HG02588 (cell line): ENCODE results near the gene MAGI2.

ENCODE experiments used
- ATAC-seq: cut with Tn5 transposase; IDR thresholded peaks from one replicate; pipeline ENCODE4 v1.9.1; 2021; ENCODE audit warnings: mild to moderate bottlenecking, moderate library complexity; ENCODE audit not compliant: unreplicated experiment

MAGI2 gene

DNA sequence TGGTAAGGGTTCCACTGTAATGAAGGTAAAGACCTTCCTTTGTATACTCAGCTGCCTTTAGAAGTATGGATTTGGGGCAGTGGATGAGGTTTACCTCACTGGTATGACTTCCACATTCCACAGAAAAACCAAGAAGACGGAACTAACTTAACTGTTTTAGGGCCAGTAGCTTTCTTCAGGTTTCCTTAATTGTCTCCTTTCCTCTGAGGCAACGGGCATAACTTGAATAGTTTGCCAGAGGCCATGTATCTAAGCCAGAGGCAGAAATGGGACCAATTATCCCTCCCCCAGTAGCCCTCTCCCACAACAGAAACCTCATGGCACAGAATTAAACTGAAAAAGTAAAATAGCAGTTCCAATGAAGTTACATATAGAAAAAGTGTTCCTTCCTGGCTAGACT, 1373.2 kb downstream of the MAGI2 start:
- no peak for ATAC-seq

DNA sequence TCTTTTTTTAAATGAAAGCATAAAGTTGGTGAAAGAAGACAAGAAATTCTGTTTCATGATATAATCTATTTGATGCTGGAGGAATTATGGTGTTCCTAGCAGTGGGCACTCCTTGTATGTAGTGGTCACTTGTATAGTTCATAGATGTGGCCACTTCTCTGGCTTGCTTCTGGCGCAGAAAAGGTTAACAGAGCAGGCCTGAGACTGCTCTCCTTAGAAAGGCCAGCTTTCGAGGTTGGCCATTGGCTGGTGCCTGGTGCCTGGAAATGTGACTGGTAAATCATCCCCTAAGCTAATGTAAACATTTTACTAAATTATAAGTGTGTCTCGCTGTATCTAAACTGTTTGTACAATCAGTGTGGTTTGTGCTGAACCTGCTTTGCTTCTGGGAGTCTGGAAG, 1378.8 kb downstream of the MAGI2 start:
- ATAC-seq, result no peak

GRCh38 chr7:78073609-78074382, 1379.7 kb downstream of the MAGI2 start:
- ATAC-seq, result no peak

DNA sequence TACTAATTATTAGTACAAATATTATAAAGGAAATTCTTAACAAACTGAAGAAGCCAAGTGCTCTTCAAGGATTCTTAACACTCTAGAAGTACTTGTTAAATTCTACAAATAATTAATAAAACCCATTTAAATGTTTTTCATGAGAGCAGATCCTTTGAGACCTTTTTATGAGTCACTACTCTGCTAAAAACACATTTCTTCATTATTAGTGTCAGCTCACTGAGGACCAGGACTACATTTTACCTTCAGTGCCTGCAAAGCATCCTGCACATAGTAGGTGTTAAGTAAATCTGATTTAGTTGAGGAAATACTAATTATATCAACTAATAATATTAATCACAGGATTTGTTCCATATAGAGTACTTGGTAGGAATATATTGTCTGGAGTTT, 1381.3 kb downstream of the MAGI2 start:
- no peak for ATAC-seq

DNA sequence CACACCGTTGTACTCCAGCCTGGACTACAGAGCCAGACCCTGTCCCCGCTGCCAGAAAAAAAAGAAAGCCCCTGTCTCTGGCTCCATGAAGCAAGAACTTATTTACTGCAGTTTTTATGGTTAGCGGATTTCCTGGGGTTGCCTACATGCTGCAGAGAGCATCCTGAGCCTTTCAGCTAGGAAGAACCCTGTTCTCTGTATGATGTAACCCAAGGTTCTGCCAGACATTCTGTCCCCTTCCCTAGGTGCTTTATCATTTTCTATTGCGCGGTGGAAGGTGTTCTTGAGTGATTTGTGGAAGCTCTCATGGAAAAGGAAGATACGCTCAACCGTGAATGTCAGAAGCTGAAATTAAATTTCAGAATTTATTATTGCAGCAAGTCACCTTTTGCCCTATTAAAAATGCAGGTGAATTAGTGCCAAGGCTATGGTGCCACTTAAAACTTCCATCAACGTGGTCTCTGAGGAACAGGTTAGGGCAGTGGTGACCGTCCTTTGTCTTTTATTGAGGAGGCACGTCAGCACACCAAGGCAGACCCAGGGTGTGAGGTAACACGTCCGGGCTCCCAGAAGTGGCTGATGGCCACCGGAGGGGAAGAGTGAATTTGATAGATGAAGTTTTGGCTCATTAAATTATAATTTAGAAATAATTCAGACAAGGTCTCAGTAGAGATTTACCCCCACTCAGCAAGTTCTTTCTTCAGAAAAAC, 1381.8 kb downstream of the MAGI2 start:
- ATAC-seq, result no peak

DNA sequence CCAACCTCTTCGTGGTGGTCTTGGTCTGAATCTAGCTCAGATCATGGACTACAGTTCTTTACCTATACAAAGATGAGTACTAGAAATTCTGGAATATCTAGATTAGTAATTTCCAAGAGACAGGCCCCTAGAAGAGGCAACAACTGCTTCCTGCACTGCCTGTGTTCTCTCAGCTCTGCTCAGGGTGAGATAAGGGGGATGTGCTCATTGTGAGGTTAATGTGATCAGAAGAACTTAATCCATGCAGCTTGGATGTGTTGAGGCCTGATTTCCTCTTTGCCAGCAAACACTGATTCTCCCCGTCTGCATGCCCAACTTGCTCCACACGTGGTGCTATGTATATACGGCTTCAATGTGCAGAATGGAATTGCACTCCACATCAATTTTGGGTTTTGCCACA, 1386.9 kb downstream of the MAGI2 start:
- no peak for ATAC-seq

DNA sequence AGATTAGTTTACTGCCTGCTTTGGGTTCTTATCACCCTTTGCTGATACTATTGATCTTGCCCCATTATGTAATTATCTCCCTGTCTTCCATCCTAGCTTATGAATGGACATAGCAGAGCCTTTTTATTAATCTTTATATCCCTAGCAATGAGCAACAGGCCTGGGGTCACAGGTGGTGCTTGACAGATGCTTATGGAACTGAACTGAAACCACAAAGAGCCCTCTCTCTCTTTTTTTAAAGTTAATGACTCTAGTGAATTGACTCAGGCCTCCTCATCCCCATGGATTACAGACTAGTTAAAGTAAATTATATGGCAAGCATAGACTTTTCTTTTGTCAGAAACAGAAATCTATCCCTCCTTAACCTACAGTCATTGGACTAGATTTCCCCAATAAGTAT, 1389.7 kb downstream of the MAGI2 start:
- no peak for ATAC-seq

DNA sequence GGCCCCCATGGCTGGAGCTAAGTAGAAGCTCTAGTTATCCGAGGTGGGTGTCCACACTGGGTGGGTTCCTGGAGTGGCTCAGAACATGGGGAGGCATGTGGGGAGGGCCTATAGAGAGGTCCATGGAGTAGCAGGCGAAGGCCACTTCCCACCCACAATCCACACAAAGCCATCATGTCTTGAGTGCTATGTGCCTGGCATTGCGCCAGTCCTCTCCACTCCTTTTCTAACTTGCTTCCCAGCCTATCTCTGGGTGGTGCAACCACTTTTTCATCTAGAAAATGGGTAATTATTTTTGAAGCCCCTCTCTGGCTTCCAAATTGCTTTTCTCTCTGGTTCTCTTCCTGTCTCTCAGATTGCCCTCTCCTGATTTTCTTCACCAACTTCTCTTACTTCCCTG, 1391.3 kb downstream of the MAGI2 start:
- no peak for ATAC-seq

GRCh38 chr7:78057571-78057970, 1395.9 kb downstream of the MAGI2 start:
- ATAC-seq, result no peak

DNA sequence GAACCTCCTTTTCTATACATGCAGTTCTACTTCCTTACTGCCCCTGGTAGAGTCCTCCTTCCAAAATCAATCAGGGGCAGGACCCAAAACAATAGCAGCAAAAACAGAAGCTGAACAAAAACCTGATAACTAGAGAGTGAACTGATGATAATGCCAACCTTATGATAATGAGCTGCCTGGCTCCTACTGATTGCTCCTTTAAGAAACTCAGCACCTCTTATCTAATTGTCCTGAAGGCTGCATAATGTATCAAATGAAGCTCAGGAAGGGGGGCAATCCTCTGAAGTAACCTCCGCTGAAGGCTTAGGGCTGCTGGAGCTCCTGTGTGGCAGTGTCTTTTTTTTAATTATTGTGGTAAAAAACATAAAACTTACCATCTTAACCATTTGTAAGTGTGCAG, 1397.9 kb downstream of the MAGI2 start:
- ATAC-seq, result no peak

- ATAC-seq, result no peak
Observed at GRCh38 chr7:78055001-78055573, 1398.4 kb downstream of the MAGI2 start.

DNA sequence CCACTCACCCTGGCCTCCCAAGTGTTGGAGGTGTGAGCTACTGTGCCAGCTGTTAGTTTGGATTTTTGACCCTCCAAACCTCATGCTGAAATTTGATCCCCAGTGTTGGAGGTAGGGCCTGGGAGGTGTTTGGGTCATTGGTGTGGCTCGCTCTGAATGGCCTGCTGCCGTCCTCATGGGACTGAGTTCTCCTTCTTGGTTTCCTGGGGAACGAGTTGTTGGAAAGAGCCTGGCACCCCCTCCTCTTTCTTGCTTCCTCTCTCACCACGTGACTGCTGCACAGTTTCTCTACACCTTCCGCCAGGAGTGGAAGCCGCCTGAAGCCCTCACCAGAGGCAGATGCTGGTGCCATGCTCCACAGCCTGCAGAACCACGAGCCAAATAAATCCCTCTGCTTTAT, 1401.4 kb downstream of the MAGI2 start:
- ATAC-seq, result no peak

GRCh38 chr7:78047800-78048199, 1405.7 kb downstream of the MAGI2 start:
- ATAC-seq, result no peak

- ATAC-seq, result no peak
Observed at GRCh38 chr7:78043159-78043558, 1410.3 kb downstream of the MAGI2 start.

GRCh38 chr7:78041423-78041822, 1412.0 kb downstream of the MAGI2 start:
- no peak for ATAC-seq

DNA sequence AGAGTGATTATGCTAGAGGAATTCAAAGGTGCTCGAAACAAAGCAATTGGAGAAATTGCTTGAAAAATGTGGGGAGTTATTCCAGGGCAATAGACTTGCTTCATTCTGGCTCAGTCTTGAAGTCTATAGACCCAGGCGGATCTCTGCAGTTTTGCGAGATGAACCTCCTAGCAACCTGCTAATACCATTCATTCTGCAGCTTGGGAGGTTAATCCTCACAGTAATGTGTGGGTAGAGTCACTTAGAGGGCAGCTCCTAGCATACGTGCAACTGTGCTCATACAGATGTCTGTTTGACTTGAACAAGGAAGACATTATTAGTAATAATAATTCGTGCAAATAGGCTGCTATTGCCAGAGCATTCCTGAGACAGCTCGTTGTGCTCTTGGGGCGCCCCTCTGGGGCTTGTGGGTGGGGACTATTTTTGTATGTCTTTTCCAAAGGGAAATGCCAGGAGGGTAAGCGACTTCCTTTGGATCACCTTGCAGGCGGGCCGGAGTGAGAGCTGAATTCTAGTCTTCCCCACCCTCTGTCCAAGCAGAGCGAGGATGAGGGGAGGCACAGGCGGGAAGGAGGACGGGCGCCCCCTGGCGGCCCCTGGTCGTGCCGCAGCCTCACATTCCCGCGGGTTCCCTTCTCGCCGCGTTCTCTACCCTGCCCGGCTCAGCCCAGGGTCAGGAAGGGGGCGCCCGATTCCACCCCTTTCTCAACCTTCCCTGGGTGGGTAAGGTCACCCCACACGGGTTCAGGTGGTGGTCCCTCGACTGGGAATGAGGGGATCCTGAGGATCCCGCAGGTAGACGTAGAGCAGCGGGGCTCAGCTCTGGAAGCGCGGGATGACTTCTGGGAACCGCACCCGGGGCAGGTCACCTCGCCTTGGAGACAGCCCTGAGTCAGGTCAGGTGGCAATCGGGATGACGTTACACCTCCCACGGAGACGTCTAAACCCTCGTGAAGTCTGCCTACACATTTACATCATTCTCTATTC, 1413.4 kb downstream of the MAGI2 start:
- ATAC-seq, result peak; percentile 83

DNA sequence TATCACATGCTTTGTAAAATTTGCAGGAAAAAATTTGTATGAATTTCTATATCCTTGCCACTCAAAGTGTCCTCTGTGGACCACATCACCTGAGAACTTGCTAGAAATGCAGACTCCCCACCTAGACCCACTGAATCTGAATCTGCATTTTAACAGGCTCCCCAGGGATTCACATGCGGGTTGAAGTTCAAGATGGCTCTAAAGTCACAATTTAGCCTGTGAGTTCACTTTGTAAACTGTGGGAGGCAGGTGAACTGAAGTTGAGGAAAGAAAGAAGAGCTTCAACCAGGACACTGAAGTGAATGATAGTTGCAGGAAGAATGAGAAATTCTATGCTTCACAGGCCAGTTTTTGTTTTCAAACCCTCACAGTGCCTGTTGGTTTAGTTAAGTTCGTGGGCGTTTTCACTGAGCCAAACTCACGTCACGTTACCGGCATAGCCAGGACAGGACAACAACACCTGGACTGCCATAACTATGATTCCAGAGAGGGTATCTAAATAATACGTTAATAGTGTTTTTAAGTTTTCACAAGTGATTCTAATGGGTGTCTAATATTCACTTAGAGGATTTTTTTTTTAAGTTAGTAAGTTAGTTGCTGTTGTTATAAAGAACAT, 1414.9 kb downstream of the MAGI2 start:
- ATAC-seq, result no peak

DNA sequence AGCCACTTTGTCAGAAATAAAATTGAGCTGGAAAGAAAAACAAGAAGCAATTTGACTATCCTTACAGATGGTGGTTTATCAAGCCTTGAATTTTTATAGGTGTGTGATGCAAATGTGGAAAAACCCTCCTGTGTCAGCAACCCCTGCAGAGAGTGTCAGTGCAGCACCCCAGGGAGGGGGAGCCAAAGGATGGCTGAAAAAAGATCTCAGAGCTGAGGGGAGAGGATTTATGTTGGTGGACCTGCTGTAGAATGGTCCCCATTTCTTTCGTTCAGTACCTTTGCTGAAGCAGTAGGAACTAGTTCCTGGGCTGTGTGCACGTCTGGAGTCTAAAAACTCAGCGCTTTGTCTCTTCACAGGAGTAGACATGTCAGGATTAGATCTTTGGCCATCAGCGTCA, 1415.9 kb downstream of the MAGI2 start:
- no peak for ATAC-seq

GRCh38 chr7:78033410-78033809, 1420.1 kb downstream of the MAGI2 start:
- no peak for ATAC-seq

- no peak for ATAC-seq
Observed at GRCh38 chr7:78026492-78026891, 1427.0 kb downstream of the MAGI2 start.

- ATAC-seq, result no peak
Observed at GRCh38 chr7:78024591-78024990, 1428.9 kb downstream of the MAGI2 start.
